NCI-H146 (cell line): Measurements from ENCODE around the gene FEZF1.

Source experiments
- DNase-seq: peaks from one replicate; lab custom pipeline; 2025; lab: John Stamatoyannopoulos, UW

Gene FEZF1

DNA sequence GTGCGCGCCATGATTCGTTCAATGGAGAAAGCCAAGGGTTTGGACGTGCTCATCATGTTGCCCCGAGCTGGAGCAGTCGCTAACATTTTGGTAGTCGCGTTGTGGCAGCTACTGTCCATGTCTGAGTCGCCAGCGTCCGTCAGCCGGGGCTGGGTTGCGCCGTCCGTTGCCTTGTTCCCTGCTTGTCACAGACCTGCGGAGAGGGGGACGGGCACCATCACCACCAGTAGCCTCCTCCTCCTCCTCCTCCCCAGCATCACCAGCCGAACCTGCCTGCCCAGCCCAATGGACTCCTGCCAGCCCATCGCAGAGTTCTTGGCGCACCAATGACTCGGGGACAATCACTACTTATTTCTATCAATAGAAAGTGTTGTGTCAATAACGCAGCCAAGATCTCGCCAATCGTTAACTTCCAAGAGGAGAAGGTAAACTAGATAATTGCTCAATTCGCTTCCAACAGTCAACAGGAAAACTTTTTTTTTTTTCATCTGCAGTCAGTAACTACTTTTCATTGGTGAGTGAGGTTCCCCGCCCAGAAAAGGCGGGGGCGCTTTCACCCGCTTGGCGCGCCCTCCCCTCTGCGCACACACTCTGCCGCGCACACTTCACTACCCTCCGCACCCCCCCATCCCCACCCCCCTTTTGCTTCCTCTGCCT, at the start of gene FEZF1:
Gene FEZF1 (minus strand): TSS at position 432 of the 657 bp plus-strand sequence. CDS start 313 bp downstream, at position 119.
- DNase-seq, result peak; percentile 72

DNA sequence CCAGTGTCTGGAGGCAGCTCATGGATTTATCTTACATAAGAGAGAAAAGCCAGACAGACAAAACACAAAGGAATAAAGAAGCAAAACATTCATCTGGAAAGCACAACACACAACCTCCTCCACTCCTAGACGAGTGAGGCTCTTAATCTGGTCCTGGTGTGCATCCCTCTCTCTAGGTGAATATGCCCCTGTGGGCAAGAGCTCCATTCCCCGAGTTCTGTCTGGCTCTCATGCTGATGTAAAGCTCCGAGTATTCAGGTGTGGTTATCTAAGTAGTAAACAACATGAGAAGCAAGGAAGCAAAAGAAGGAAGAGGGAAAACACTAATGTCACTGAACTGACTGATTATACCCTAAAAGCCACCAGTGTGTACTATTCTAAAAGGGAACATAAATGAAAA, 47.9 kb upstream of the FEZF1 start:
- no peak for DNase-seq

GRCh38 chr7:122350701-122351100, 46.2 kb upstream of the FEZF1 start:
- no peak for DNase-seq

- no peak for DNase-seq
Measured at GRCh38 chr7:122344303-122344620, 39.7 kb upstream of the FEZF1 start.

- DNase-seq, result no peak
Measured at GRCh38 chr7:122343601-122344302, 39.2 kb upstream of the FEZF1 start.

GRCh38 chr7:122340427-122340826, 35.9 kb upstream of the FEZF1 start:
- no peak for DNase-seq

DNA sequence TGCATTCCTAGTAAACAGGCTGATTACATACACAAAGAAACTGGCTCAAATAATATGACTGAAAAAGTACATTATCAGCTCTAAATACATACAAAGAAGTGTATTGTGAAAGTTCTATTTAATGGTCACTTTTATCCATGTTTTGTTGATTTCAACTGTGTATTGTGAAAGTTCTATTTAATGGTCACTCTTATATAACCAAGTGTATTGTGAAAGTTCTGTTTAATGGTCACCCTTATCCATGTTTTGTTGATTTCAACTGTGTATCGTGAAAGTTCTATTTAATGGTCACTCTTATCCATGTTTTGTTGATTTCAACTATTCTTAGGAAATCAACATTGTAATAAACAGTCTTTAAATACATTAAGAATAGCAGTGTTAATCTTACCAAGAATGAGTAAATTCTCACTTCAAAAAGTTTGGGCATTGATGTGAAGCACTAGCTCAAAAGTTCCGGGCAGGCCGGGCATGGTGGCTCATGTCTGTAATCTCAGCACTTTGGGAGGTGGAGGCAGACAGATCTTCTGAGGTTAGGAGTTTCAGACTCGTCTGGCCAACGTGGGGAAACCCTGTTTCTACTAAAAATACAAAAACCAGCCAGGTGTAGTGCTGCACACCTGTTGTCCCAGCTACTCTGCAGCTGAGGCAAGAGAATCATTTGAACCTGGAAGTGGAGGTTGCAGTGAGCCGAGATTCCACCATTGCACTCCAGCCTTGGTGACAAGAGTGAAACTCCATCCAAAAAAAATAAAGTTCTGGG, 34.8 kb upstream of the FEZF1 start:
- no peak for DNase-seq

DNA sequence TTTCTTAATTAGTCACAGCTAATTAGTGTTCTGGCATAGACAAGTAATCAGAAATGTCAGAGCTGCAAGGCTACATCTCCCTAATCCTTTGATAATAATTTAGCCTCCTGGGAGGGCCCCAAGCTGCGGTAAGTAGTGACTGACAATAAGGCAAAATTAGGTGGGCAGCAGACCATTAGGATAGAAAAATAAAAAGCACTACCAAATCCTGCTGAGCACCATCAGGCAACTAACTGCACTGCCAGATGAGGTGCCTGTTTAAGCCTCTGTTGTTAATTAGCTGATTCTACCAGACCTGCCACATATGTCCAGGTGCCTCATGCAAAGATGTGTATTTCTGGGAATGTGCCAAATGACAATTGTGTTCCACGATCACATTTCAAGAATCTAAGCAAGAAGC, 32.5 kb upstream of the FEZF1 start:
- DNase-seq, result peak; percentile 65

GRCh38 chr7:122329145-122329802, 24.7 kb upstream of the FEZF1 start:
- no peak for DNase-seq

DNA sequence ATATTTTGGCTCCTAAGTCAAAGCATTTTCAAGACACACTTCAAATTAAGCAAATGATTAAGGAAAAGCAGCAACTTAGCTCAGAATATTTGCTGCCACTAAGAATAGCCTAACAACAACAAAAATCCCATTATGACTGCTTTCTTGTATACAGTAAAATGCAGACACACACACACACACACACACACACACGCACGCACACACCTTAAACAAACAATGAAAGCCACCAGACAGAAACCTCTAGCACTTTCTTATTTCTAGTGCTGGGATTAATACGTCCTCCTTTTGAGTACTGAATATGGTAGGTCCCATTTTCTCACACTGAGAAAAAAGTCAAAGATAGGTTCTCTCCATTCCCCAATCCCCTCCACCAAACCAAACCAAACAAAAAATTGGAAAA, 23.4 kb upstream of the FEZF1 start:
- no peak for DNase-seq

DNA sequence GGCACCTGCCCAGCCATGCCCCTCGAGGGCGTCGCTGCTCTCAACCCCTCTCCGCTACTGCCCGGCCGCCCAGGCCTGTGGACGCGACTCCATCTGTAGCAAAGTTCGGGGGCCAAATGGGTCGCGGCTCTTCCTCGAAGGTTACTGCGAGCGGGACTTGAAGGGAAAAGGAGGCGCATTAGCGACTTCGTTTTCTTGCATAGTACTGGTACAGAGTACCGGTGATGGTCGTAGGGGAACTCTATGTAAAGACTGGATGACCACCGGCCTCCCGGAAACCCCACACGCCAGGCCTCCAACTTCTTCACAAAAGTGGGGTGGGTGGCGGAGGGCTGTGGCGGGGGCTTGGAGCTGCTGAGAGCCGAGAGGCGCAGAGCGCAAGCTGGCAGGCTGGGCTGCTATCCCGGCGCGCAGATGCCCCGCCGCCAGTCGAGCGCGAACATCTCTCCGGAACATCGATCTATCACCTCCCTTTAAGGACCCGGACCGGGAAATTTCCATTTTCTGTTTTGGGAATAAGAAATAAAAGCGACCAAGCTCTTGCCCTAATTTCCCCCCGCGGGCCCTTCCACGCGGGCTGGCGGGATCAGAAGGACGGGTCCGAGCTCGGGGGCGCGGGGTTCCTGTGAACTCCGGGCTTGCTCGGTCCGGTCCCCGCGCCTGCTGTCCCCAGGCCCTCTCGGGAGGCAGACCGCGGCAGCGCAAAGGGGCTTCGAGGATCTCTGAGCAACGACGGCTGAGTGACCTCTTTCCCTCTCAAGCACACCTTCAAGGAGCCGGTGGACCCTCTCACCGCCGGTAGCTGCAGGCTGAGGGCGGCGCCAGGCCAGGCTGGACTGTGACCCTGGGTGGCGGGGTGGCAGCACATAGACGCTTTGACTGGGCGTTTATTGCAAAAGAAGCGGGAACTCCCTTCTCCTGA, 12.2 kb upstream of the FEZF1 start:
- DNase-seq, result no peak

GRCh38 chr7:122315507-122316466, 11.2 kb upstream of the FEZF1 start:
- DNase-seq, result no peak

DNA sequence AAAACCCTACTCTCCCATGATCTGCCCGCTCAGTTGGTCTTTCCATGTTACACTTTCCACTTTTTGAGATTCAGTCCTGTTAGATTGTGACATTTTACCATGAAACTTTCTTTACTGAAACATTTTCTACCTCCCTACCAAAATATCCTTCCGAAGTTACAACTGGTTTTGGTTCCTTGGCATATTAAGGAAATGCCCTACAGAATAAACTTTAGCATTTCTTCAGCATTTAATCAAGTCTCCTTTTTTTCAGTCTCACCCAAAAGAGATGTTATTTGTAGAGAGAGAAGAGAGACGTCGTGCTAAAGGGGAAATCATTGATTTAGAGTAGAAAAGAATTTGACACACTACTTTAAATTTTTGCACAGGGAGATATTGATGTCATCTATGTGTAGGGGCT, 9.7 kb upstream of the FEZF1 start:
- no peak for DNase-seq

DNA sequence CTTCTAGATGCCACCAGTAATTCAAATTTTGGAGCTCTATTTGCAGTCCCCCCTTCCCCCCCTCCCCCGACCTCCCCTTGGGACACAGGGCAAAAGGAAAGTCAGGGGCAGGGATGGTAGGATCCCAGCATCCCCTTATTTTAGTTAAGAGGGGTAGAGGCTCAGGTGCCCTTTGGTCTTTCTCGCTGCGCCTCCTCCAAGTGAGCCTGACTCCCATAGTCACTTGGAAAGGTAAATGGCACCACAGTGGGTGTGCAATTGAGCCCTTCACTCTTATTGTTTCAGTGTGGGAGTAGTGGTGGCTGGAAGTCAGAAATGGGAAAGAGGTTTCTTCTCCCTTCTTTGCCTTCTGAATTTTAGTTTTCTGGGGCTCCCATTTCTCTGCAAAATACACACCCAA, 8.2 kb upstream of the FEZF1 start:
- no peak for DNase-seq

DNA sequence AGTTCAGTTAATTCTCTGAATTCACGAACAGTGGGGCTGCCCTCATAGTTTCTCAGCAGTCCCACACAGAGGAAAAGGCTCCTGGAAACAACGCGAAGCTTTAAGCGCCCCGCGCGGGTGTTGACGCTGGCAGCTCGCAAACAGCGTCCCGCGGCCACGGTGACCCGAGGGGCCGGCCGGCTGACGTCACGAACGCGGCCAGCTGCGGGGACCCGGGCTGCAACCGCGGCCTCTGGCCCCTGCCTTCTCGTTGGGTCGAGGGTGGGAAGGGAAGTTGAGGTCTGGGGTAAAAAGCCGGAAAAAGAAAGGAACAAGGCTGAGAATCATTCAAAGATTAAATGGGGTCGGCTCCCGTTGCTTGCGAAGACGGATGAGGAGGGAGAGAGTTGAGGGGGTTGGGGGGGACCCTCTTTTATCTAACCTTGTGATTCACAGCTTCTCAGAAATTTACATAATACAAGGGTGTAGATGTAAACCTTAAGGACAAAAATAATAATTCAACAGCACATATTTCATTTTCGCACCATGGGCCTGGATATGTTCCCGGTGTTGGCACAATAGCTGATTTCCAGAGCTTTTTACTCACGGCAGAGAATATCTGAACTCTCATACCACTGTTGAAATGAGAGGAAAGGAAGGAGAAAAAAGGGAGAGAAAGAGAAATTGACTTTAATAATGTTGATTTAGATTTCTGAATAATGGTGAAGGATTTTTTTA, 7.3 kb upstream of the FEZF1 start:
- no peak for DNase-seq

GRCh38 chr7:122311050-122311700, 6.6 kb upstream of the FEZF1 start:
- DNase-seq, result no peak

DNA sequence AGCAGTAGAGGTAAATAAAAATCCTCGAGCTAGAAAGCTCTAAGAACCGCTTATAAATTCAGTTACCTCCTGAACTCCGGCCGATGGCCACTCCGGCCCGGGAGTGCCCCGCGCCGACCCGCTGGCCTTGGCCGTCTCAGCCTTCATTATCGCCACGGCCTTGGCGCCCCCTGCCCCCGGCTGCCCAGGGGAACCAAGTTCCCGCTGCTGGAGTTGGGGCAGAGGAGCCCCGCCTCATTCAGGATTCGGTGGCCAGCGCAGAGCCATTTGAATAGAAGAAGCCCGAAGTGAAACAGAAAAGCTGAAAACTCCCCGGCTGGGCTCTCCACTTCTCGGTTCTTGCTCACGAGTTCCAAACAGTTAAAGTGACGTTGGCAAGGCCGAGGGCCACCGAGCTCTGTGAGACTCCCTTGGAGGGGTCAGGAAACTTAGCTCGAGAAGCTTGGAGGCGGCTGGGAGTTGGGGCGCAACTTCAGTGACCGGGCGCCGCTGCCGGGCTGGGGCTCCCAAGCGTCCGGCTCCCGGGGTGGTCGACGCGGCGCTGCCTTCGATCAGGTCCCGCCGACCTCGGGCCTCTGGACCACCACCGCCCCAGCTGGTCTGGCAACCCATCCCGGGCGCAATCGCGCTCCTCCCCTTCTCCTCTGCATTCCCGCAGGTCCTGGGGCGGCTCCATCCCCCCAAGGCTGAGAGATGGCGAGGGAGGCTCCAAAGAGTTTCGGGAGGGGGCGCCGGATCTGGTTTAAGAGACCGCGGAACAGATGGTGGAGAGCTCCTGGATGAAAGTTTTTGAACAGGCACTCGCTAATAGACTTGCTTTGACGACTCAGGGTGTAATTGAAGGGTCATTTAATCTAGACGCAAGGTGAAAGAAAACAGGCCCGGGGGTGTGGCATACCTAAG, 5.8 kb upstream of the FEZF1 start:
- no peak for DNase-seq

DNA sequence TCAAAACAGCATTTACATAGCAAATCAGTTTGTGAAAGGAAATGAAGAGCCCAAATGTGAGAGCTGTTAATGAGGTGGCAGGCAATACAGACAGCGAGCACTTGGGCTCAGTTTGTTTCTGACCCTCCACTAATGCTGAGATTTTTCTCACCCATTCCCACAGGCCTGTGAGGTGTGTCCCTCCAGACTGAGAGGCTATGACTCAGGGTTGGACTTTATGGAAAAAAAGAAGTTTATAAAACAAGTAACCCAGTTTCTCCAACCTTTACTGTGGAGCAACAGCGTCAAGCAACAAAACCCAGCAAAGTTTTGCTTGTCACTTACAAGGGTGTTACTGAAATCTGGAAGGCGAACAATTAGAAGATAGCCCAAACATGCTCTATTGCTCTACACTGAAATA, 4.9 kb upstream of the FEZF1 start:
- no peak for DNase-seq
